ENCODE results near the gene PHACTR3.

Gene PHACTR3

GRCh38 chr20:59802471-59803221 is 198.3 kb downstream of the PHACTR3 start:
- DNase-seq (ENCODE audit: low spot score), result no peak

GRCh38 chr20:59804347-59804746 is 200.0 kb downstream of the PHACTR3 start:
- no peak for DNase-seq (ENCODE audit: low spot score)

GRCh38 chr20:59804871-59805665 is 200.7 kb downstream of the PHACTR3 start:
- DNase-seq (ENCODE audit: low spot score), result no peak

- no peak for DNase-seq (ENCODE audit: low spot score)
Measured at GRCh38 chr20:59805786-59806577, 201.6 kb downstream of the PHACTR3 start.

DNA sequence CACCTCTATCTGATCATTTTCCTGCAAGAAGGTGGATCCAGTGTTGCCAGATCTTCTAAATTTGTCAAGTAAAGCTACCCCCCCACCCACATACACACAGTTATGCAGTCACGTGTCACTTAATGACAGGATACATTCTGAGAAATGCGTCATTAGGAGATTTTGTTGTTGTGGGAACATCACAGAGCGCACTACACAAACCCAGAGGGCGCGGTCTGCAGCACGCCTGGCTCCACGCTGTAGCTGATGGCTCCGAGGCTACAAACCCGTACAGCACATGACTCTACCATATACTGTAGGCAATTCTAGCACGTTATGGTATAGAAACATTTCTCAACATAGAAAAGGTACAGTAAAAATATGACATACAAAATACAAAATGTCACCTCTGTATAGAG is 202.2 kb downstream of the PHACTR3 start:
- no peak for DNase-seq (ENCODE audit: low spot score)

- DNase-seq (ENCODE audit: low spot score), result no peak
Measured at GRCh38 chr20:59807909-59808728, 203.8 kb downstream of the PHACTR3 start.

- DNase-seq (ENCODE audit: low spot score), result no peak
Measured at GRCh38 chr20:59808729-59809381, 204.5 kb downstream of the PHACTR3 start.

GRCh38 chr20:59809630-59810448 is 205.5 kb downstream of the PHACTR3 start:
- no peak for DNase-seq (ENCODE audit: low spot score)

- DNase-seq (ENCODE audit: low spot score), result no peak
Measured at GRCh38 chr20:59810449-59811187, 206.3 kb downstream of the PHACTR3 start.

- DNase-seq (ENCODE audit: low spot score), result no peak
Measured at GRCh38 chr20:59811681-59812171, 207.4 kb downstream of the PHACTR3 start.

DNA sequence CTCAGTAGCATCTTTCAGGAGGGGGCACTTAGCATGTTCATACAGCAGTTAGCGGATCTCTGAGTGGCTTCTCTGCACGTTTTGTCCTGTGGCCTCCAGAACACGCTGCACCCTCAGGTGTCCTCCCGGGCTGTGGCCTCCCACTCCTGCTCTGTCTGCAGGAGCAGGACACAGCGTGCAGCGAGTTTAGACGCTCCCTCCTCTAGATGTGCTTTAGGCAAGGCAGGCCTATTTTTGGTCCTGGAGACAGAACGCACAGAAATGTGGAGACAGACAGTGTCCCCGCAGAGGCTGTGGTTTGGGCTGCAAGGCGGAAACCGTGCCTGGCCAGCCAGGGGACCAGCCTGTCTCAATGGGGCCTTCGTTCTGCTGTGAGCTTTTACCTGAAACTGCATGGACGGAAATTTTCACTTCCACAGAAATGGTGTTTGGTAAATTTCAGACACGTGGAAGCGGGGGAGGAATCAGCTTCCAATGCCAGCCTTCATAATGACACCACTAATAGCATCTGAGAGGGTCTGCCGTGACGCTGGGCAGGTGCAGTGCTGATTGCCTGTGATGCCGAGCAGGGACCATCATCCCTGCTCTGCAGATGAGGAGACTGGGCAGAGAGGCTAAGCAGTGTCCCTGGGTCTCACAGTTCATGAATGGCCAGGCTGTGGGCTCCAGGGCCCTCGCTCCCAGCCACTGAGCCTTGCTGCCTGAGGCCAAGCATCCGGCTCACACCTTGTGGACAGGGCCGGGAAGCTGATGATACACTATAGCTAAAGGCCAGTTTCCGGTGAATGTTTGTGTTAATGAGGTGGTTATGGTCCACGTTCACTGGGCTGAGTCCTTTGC is 208.2 kb downstream of the PHACTR3 start:
- no peak for DNase-seq (ENCODE audit: low spot score)

DNA sequence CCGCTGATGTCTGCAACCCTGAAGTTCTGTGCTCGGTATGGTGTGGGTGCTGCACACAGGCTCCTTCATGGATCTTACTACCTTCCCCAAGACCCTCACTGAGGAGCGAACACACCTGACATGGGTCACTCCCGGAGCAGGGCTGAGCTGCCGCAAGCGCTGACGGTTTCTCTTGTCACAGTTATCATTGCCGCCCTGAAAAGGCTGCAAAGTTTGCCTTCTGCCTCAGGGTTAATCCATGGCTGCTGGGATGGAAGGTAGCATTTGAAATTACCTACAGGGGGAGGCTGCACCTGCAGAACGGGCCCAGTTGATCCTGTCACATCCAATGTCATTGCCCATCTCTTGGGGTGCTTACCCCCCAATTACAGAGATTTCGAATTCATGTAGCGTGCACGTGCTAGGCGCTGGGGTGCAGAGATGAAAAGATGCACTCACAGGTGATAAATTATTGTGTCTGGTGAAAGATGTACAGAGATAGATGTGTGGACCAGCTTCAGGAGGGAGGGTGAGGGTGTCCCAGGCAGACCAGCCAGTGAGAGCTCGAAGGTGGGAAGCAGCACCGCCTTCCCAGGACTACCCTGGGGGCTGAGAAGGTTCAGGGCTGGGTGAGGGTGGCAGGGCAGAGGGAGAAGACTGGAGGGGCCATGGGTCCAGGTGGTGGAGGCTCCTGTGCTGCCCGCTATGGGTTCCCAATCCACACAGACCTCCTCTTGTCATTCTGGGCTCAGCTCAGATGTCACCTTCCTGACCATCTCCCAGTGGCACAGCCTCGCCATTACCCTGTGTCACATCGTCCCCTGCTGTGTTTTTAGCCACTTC is 209.0 kb downstream of the PHACTR3 start:
- DNase-seq (ENCODE audit: low spot score), result no peak

- DNase-seq (ENCODE audit: low spot score), result no peak
Measured at GRCh38 chr20:59813948-59814839, 209.9 kb downstream of the PHACTR3 start.

- no peak for DNase-seq (ENCODE audit: low spot score)
Measured at GRCh38 chr20:59814840-59815340, 210.6 kb downstream of the PHACTR3 start.

- no peak for DNase-seq (ENCODE audit: low spot score)
Measured at GRCh38 chr20:59816146-59816738, 211.9 kb downstream of the PHACTR3 start.

DNA sequence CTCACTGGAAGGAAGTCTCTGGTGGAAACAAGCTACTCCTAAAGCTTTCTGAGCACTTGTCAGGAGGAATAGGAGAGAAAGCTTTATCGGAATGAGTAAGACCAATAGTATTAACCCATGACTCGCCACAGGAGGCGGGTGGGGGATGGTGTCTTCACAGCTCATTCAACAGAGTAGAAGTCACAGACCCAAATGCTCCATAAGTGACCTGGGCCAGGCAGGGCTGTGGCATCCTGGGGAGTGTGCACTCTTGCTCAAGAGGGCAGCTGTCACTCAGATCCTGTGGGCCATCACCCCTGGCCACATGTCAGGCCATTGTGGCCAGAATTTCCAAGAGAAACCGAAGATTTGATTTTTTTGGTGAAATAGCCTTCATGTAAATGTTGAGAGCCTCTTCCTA is 213.1 kb downstream of the PHACTR3 start:
- DNase-seq (ENCODE audit: low spot score), result no peak

All from RKO (cell line).